Trophoblast cell (in vitro differentiated cells and primary cell): ENCODE results near the gene RPGRIP1.
A peak's percentile ranks its signal among the peaks of the same experiment; 100 is the strongest.
"Not testable (repeated sequence)": the region's sequence is repeated elsewhere in the genome, so short reads cannot be mapped to it uniquely, and the experiment has no call there.

Experiments
- DNase-seq, 2 donors: peaks; one replicate each; pipeline ENCODE4 v3.0.0-alpha.2; 2016
- H2AFZ ChIP-seq: 2 replicates; pipeline ENCODE4 v1.6.1; 2013; ENCODE audit warnings: low read length, moderate library complexity, mild to moderate bottlenecking; ENCODE audit not compliant: insufficient read depth, poor library complexity
- H2AK5ac ChIP-seq: 2 replicates; pipeline ENCODE4 v1.6.1; 2013; ENCODE audit warnings: mild to moderate bottlenecking, low read length
- H2BK120ac ChIP-seq: 2 replicates; pipeline ENCODE4 v1.6.1; 2013; ENCODE audit warnings: low read length, mild to moderate bottlenecking, moderate library complexity; ENCODE audit not compliant: insufficient read depth, poor library complexity
- H2BK12ac ChIP-seq: 2 replicates; pipeline ENCODE4 v1.6.1; 2013; ENCODE audit warnings: mild to moderate bottlenecking, low read length, moderate library complexity
- H2BK5ac ChIP-seq: 2 replicates; pipeline ENCODE4 v1.6.1; 2013; ENCODE audit warnings: low read length, low read depth, moderate library complexity, mild to moderate bottlenecking; ENCODE audit not compliant: poor library complexity
- H3K14ac ChIP-seq: 2 replicates; pipeline ENCODE4 v1.6.1; 2013; ENCODE audit warnings: mild to moderate bottlenecking, low read length
- H3K18ac ChIP-seq: 2 replicates; pipeline ENCODE4 v1.6.1; 2013; ENCODE audit warnings: mild to moderate bottlenecking, low read length
- H3K23ac ChIP-seq: 2 replicates; pipeline ENCODE4 v1.6.1; 2013; ENCODE audit warnings: low read length
- H3K27ac ChIP-seq: 2 replicates; pipeline ENCODE4 v1.5.1; 2013; ENCODE audit warnings: low read depth, mild to moderate bottlenecking, inconsistent platforms, low read length, moderate library complexity
- H3K27me3 ChIP-seq: 2 replicates; pipeline ENCODE4 v1.6.1; 2013; ENCODE audit warnings: inconsistent platforms, mild to moderate bottlenecking, low read length, moderate library complexity; ENCODE audit not compliant: insufficient read depth
- H3K36me3 ChIP-seq, 2 experiments: 1 replicate in 1 of 2; 2 replicates in 1 of 2; pipeline ENCODE4 v1.6.1; 2013; ENCODE audit warnings: low read length in 2 of 2, mild to moderate bottlenecking in 2 of 2, moderate library complexity in 1 of 2; ENCODE audit not compliant: insufficient read depth in 2 of 2, control insufficient read depth in 1 of 2
- H3K4ac ChIP-seq: 2 replicates; pipeline ENCODE4 v1.6.1; 2013; ENCODE audit warnings: low read depth, mild to moderate bottlenecking, low read length, moderate library complexity
- H3K4me1 ChIP-seq, 2 experiments: 1 replicate in 1 of 2; 2 replicates in 1 of 2; pipeline ENCODE4 v1.6.1; 2013; ENCODE audit warnings: low read length in 2 of 2, mild to moderate bottlenecking in 2 of 2, moderate library complexity in 1 of 2; ENCODE audit not compliant: insufficient read depth in 2 of 2, control insufficient read depth in 1 of 2
- H3K4me2 ChIP-seq: 2 replicates; pipeline ENCODE4 v1.6.1; 2013; ENCODE audit warnings: inconsistent platforms, mild to moderate bottlenecking, low read length, moderate library complexity
- H3K4me3 ChIP-seq: 2 replicates; pipeline ENCODE4 v1.5.1; 2013; ENCODE audit warnings: mild to moderate bottlenecking, low read depth, low read length, inconsistent platforms
- H3K79me1 ChIP-seq: one replicate; pipeline ENCODE4 v1.6.1; 2013; ENCODE audit warnings: low read length
- H3K79me2 ChIP-seq: 2 replicates; pipeline ENCODE4 v1.6.1; 2013; ENCODE audit warnings: low read length, mild to moderate bottlenecking; ENCODE audit not compliant: control insufficient read depth, insufficient read depth, poor library complexity
- H3K9ac ChIP-seq: 2 replicates; pipeline ENCODE4 v1.6.1; 2013; ENCODE audit warnings: mild to moderate bottlenecking, low read length
- H3K9me3 ChIP-seq: 2 replicates; pipeline ENCODE4 v1.6.1; 2013; ENCODE audit warnings: low read depth, mild to moderate bottlenecking, control low read depth, inconsistent platforms, low read length; ENCODE audit not compliant: insufficient read depth
- H4K12ac ChIP-seq: 2 replicates; pipeline ENCODE4 v1.6.1; 2013; ENCODE audit warnings: low read depth, mild to moderate bottlenecking, low read length, moderate library complexity
- H4K8ac ChIP-seq: 2 replicates; pipeline ENCODE4 v1.6.1; 2013; ENCODE audit warnings: low read depth, mild to moderate bottlenecking, low read length, moderate library complexity
- H4K91ac ChIP-seq: one replicate; pipeline ENCODE4 v1.6.1; 2013; ENCODE audit warnings: low read depth, mild to moderate bottlenecking, low read length, moderate library complexity
- WGBS: extraction: QIAGEN DNeasy Blood & Tissue Kit; methylation state at CpG from one replicate; pipeline ENCODE4 v1.1.7; 2013; ENCODE audit warnings: missing lambda C conversion rate; ENCODE audit not compliant: insufficient read length, insufficient coverage; ENCODE audit errors: extremely low coverage; 5-methylcytosine and 5-hydroxymethylcytosine counted together

RPGRIP1 gene

GRCh38 chr14:21302836-21303140, 22.9 kb downstream of the RPGRIP1 start:
- H3K36me3 ChIP-seq, H3K4me1 ChIP-seq, H3K27ac ChIP-seq, H3K9me3 ChIP-seq, H4K12ac ChIP-seq, H3K4me3 ChIP-seq, DNase-seq, H3K4me2 ChIP-seq, H3K14ac ChIP-seq, H2BK120ac ChIP-seq, H3K18ac ChIP-seq, H3K27me3 ChIP-seq, H2BK5ac ChIP-seq, H4K8ac ChIP-seq, H3K4ac ChIP-seq, H2AFZ ChIP-seq, H3K79me2 ChIP-seq, H2AK5ac ChIP-seq, H2BK12ac ChIP-seq, H3K9ac ChIP-seq, H4K91ac ChIP-seq, H3K23ac ChIP-seq, H3K79me1 ChIP-seq: not testable (repeated sequence)
- no CpG with 5 or more reads among the region's 2 CpGs for WGBS

GRCh38 chr14:21307637-21308036, 27.8 kb downstream of the RPGRIP1 start:
- Histone ChIP-seq H3K18ac (no peak overlapping the region), H4K8ac (no peak overlapping the region), H3K4me1 (peaks cover 2 to 4% of the 10 kb centered on the region in 2 experiments), H2BK120ac (no peak overlapping the region), H4K12ac (no peak overlapping the region), H4K91ac (no peak overlapping the region), H3K4me2 (no peak overlapping the region), H3K9ac (no peak overlapping the region), H3K14ac (no peak overlapping the region), H2BK5ac (no peak overlapping the region), H3K27ac (no peak overlapping the region), H3K4ac (no peak overlapping the region), H3K4me3 (no peak overlapping the region), H2AFZ (no peak overlapping the region), H3K9me3 (no peaks in the 10 kb centered on the region), H3K36me3 (no peaks in the 10 kb centered on the region), H2BK12ac (no peak overlapping the region), H3K79me2 (peaks cover 1% of the 10 kb centered on the region), H3K79me1 (peaks cover 5% of the 10 kb centered on the region), H3K23ac (no peak overlapping the region), H2AK5ac (no peak overlapping the region), H3K27me3 (no peaks in the 10 kb centered on the region)
- WGBS: no CpG with 5 or more reads among the region's 3 CpGs
- no peak for DNase-seq

DNA sequence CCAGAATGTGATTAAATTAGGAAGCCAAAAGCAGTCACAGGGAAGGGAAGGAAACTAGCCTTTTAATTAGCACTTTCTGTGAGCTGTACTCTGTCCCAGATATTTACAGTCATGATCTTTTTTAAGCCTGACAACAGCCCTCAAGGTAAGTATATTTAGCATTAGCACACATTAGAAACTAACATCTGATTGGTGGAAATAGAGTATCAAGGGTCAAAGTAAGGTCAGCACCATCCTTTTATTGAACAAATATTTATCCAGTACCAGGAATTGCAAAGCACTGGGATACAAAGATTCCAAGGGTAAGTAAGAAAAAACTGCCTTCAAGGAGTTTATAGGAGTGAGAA, 28.2 kb downstream of the RPGRIP1 start:
- H2AK5ac ChIP-seq: no peak overlapping the region
- H3K27me3 ChIP-seq: no peaks in the 10 kb centered on the region
- H4K8ac ChIP-seq: no peak overlapping the region
- no peak overlapping the region for H3K27ac ChIP-seq
- no peak overlapping the region for H3K9ac ChIP-seq
- H4K91ac ChIP-seq: no peak overlapping the region
- H3K4me1 ChIP-seq: peaks cover 2 to 4% of the 10 kb centered on the region in 2 experiments
- H4K12ac ChIP-seq: no peak overlapping the region
- no peak overlapping the region for H3K14ac ChIP-seq
- H3K36me3 ChIP-seq: no peaks in the 10 kb centered on the region
- H2AFZ ChIP-seq: peak overlapping the region; percentile 94
- H2BK120ac ChIP-seq: no peak overlapping the region
- H3K79me1 ChIP-seq: peaks cover 5% of the 10 kb centered on the region
- H3K4ac ChIP-seq: no peak overlapping the region
- peak overlapping the region; percentile 64 for H3K4me2 ChIP-seq
- H2BK5ac ChIP-seq: no peak overlapping the region
- H3K9me3 ChIP-seq: no peaks in the 10 kb centered on the region
- no peak overlapping the region for H3K4me3 ChIP-seq
- no peak overlapping the region for H3K18ac ChIP-seq
- DNase-seq: no peak
- no peak overlapping the region for H3K23ac ChIP-seq
- H2BK12ac ChIP-seq: no peak overlapping the region
- peaks cover 1% of the 10 kb centered on the region for H3K79me2 ChIP-seq

- Histone ChIP-seq H4K91ac (peak overlapping the region; percentile 81), H3K27me3 (no peaks in the 10 kb centered on the region), H3K14ac (peak overlapping the region; percentile 87), H3K9ac (no peak overlapping the region), H3K4me3 (no peak overlapping the region), H3K9me3 (no peaks in the 10 kb centered on the region), H2AK5ac (peak overlapping the region; percentile 4), H3K36me3 (no peaks in the 10 kb centered on the region), H2BK12ac (peak overlapping the region; percentile 66), H3K4me2 (peak overlapping the region; percentile 64), H3K4ac (peak overlapping the region; percentile 80), H3K23ac (no peak overlapping the region), H3K4me1 (peaks cover 2 to 4% of the 10 kb centered on the region in 2 experiments), H3K27ac (peak overlapping the region; percentile 33), H2BK5ac (peak overlapping the region; percentile 9), H4K8ac (peak overlapping the region; percentile 96), H3K79me2 (peaks cover 1% of the 10 kb centered on the region), H3K79me1 (peaks cover 5% of the 10 kb centered on the region), H3K18ac (no peak overlapping the region), H2BK120ac (peak overlapping the region; percentile 7), H4K12ac (peak overlapping the region; percentile 83), H2AFZ (peak overlapping the region; percentile 94)
- no CpG with 5 or more reads among the region's 16 CpGs for WGBS
- peak; percentile 93 to 94 for DNase-seq
Measured at GRCh38 chr14:21308479-21309237, 28.8 kb downstream of the RPGRIP1 start.
